SH-SY5Y (cell line): ENCODE measurements around the gene FAM240B.

Experiments
- GATA2 ChIP-seq: IDR thresholded peaks from 2 replicates; pipeline ENCODE4 v1.6.1; 2011; ENCODE audit warnings: mild to moderate bottlenecking, low read depth, low read length
- GATA3 ChIP-seq: IDR thresholded peaks from 2 replicates; pipeline ENCODE4 v1.6.1; 2011; ENCODE audit warnings: low read depth, mild to moderate bottlenecking, low read length, moderate library complexity

GRCh38 chr9:38692707-38693106 lies 27.2 kb downstream of the FAM240B start:
- TF ChIP-seq GATA2 = no peak
- TF ChIP-seq GATA3 = no peak
